ENCODE results near the gene FER. TPM values are rescaled to one million over a fixed set of nuclear protein-coding genes. Genes with fewer than 3 reads are reported as not detected.
"Not testable (repeated sequence)": the region's sequence is repeated elsewhere in the genome, so short reads cannot be mapped to it uniquely, and the experiment has no call there.

The FER gene
- total RNA-seq, 1 donor: 36.6 TPM

DNA sequence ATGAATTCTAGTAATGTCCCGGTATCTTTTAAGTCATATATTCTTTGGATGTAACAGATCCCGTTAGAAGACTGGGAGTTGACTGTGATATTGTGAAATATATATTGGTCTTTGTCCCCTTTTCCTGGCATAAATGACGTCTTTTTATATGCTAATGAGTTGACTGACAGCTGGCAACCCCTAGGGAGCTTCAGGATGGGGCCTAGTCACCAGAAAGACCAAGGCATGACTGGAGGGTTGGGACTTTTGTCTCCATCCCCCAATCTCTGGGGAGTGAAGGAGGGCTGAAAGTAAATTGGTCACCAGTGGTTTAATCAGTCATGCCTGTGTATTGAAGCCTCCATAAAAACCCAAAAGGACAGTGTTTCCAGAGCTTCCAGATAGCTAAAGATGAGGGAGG lies 420.5 kb downstream of the FER start:
- Histone ChIP-seq H3K4me1 (ENCODE audit: insufficient read depth, low read length) (no peaks in the 10 kb centered on the region), H3K27ac (ENCODE audit: low read depth, low read length) (no peak overlapping the region), H3K36me3 (ENCODE audit: insufficient read depth, low read length) (no peaks in the 10 kb centered on the region), H2AFZ (ENCODE audit: low read length) (no peak overlapping the region), H3K4me2 (ENCODE audit: insufficient read depth, low read length) (no peak overlapping the region), H4K20me1 (ENCODE audit: insufficient read depth, low read length) (no peaks in the 10 kb centered on the region), H3K4me3 (ENCODE audit: insufficient read depth, low read length) (no peak overlapping the region), H3K79me2 (ENCODE audit: insufficient read depth, low read length) (no peaks in the 10 kb centered on the region), H3K9me3 (ENCODE audit: low read depth, low read length) (no peaks in the 10 kb centered on the region), H3K27me3 (ENCODE audit: insufficient read depth, low read length) (no peaks in the 10 kb centered on the region)
- TF ChIP-seq, protein P1, sequence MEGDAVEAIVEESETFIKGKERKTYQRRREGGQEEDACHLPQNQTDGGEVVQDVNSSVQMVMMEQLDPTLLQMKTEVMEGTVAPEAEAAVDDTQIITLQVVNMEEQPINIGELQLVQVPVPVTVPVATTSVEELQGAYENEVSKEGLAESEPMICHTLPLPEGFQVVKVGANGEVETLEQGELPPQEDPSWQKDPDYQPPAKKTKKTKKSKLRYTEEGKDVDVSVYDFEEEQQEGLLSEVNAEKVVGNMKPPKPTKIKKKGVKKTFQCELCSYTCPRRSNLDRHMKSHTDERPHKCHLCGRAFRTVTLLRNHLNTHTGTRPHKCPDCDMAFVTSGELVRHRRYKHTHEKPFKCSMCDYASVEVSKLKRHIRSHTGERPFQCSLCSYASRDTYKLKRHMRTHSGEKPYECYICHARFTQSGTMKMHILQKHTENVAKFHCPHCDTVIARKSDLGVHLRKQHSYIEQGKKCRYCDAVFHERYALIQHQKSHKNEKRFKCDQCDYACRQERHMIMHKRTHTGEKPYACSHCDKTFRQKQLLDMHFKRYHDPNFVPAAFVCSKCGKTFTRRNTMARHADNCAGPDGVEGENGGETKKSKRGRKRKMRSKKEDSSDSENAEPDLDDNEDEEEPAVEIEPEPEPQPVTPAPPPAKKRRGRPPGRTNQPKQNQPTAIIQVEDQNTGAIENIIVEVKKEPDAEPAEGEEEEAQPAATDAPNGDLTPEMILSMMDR (IDR thresholded peaks at IDR 0.05; ENCODE audit: extremely low read depth, low read depth, low read length): no peak
- DNase-seq (ENCODE audit: insufficient read length, low spot score, missing footprints): no peak

DNA sequence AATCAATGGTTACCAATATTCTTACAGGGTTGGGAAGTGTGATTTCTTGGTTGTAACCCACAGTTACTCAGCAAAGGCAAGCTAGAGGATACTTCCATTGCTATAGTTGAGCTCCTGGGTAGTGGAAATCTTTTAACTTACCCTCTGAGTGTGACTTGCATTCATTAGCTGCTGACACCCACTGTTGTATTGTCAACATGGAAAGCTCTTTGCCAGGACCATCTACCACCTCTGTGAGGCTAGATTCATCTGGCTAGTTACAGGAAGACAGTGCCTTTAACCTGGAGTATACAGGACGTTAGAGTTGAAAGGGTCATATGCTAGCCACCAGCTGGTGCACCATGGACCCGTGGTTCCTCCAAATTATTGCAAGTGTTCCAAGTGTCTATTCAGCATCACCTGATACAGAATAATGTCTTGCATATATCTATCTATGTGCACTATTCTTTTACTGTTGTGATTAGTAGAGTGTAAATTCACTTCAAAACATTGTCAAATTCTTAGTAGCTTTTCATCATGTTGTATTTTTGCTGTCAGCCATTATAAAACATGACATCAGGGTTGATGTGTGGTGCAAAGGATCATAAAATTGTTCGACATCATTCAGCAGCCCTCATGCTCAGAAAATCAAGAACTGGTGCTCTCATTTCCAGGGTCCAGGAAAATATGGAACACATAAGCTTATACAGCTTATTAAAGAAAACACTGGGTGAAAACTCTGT lies 423.1 kb downstream of the FER start:
- no peak for DNase-seq (ENCODE audit: insufficient read length, low spot score, missing footprints)
- Histone ChIP-seq H2AFZ (ENCODE audit: low read length) (no peak overlapping the region), H3K4me2 (ENCODE audit: insufficient read depth, low read length) (no peak overlapping the region), H3K79me2 (ENCODE audit: insufficient read depth, low read length) (no peaks in the 10 kb centered on the region), H3K27ac (ENCODE audit: low read depth, low read length) (no peak overlapping the region), H3K4me3 (ENCODE audit: insufficient read depth, low read length) (no peak overlapping the region), H4K20me1 (ENCODE audit: insufficient read depth, low read length) (no peaks in the 10 kb centered on the region), H3K4me1 (ENCODE audit: insufficient read depth, low read length) (no peaks in the 10 kb centered on the region), H3K9me3 (ENCODE audit: low read depth, low read length) (no peaks in the 10 kb centered on the region), H3K27me3 (ENCODE audit: insufficient read depth, low read length) (no peaks in the 10 kb centered on the region), H3K36me3 (ENCODE audit: insufficient read depth, low read length) (no peaks in the 10 kb centered on the region)
- TF ChIP-seq, protein P1 (IDR thresholded peaks at IDR 0.05; ENCODE audit: extremely low read depth, low read depth, low read length): no peak

DNA sequence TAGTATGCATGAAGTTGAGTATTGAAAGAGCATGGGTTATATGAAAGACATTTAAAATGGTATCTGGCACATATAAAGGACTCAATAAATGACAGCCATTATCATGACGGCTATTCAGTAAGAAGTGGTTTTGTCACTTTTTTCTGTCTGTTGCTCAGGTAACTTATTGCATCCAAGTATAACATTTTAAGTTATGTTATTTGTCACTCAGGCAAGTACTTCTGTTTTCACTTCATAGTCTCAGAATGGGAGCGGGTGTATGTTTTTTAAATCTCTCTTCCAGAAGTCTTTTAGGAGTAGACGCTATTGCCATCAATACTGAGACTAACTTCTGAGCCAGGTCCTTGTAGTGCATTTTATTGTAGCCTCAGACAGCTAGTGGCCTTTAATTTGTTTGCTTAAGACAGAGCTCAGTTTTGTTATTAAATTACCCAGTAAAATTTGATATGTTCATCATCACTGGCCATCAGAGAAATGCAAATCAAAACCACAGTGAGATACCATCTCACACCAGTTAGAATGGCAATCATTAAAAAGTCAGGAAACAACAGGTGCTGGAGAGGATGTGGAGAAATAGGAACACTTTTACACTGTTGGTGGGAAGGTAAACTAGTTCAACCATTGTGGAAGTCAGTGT lies 423.9 kb downstream of the FER start:
- H3K27ac ChIP-seq (ENCODE audit: low read depth, low read length); H2AFZ ChIP-seq (ENCODE audit: low read length); H3K4me3 ChIP-seq (ENCODE audit: insufficient read depth, low read length); DNase-seq (ENCODE audit: insufficient read length, low spot score, missing footprints); H4K20me1 ChIP-seq (ENCODE audit: insufficient read depth, low read length); H3K4me1 ChIP-seq (ENCODE audit: insufficient read depth, low read length); H3K27me3 ChIP-seq (ENCODE audit: insufficient read depth, low read length); H3K9me3 ChIP-seq (ENCODE audit: low read depth, low read length); H3K36me3 ChIP-seq (ENCODE audit: insufficient read depth, low read length); H3K79me2 ChIP-seq (ENCODE audit: insufficient read depth, low read length); H3K4me2 ChIP-seq (ENCODE audit: insufficient read depth, low read length): not testable (repeated sequence)

DNA sequence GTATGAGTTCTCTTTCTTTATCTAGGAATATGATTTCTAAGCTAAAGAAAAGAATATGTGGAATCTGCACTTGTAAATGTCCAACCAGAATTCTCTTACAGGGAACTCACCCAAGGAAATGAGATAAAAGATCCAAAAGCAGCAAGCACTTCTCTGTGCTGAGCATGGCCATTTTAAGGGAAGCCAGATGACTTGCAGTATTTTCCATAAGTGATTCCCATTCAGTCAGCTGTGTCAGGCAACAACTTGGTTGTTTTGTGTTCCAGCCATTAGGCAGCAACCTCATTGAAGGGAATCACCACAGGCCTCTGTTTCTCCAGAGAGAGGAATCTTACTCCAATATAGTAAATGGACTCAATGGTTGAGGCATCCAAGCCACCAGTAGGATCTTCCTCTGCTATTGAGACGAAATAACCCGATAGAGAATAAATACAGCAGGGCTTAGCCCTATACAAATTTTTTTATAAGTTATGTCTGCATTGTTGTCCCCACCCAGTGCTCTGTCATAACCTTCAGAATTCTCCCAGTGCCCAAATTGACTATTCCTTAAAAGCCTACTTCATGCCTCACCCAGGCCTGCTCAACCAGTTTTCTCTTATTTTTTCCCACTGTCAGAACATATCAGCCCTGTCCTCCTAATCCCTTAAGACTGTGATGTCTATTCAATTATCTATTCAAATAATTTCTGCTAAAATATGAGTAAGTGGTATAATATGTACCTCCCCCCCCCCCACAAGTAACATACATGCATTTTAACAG lies 425.5 kb downstream of the FER start:
- Histone ChIP-seq H3K9me3 (ENCODE audit: low read depth, low read length) (no peaks in the 10 kb centered on the region), H3K27me3 (ENCODE audit: insufficient read depth, low read length) (no peaks in the 10 kb centered on the region), H3K4me1 (ENCODE audit: insufficient read depth, low read length) (no peaks in the 10 kb centered on the region), H3K4me2 (ENCODE audit: insufficient read depth, low read length) (no peak overlapping the region), H2AFZ (ENCODE audit: low read length) (no peak overlapping the region), H4K20me1 (ENCODE audit: insufficient read depth, low read length) (no peaks in the 10 kb centered on the region), H3K79me2 (ENCODE audit: insufficient read depth, low read length) (no peaks in the 10 kb centered on the region), H3K36me3 (ENCODE audit: insufficient read depth, low read length) (no peaks in the 10 kb centered on the region), H3K4me3 (ENCODE audit: insufficient read depth, low read length) (no peak overlapping the region), H3K27ac (ENCODE audit: low read depth, low read length) (no peak overlapping the region)
- TF ChIP-seq, protein P1 (IDR thresholded peaks at IDR 0.05; ENCODE audit: extremely low read depth, low read depth, low read length): no peak
- DNase-seq (ENCODE audit: insufficient read length, low spot score, missing footprints): no peak
